ENCODE data around the gene ERFL.

ERFL gene

GRCh38 chr19:41892173-41892902 is 35.9 kb downstream of the ERFL start:
- Histone ChIP-seq H3K9me3 (ENCODE audit: control insufficient read depth, insufficient read depth, low read depth, low read length) (no peaks in the 10 kb centered on the region), H3K4me3 (ENCODE audit: low read depth, low read length) (no peak overlapping the region), H3K4me1 (ENCODE audit: control insufficient read depth, insufficient read depth, low read length) (no peaks in the 10 kb centered on the region), H3K27ac (ENCODE audit: extremely low read depth, low read depth, low read length) (no peak overlapping the region), H3K36me3 (ENCODE audit: control insufficient read depth in 2 of 2, insufficient read depth in 1 of 2, low read length in 2 of 2) (peaks cover 22 to 42% of the 10 kb centered on the region in 2 experiments)
- peak; percentile 75; the same call in 1 of the 2 replicates for TF ChIP-seq ZNF600 (tag by site-specific recombination; IDR thresholded peaks at IDR 0.05)
- no peak for TF ChIP-seq ZNF658 (tag by site-specific recombination; IDR thresholded peaks at IDR 0.05)
- no peak for TF ChIP-seq YY2 (tag by site-specific recombination; IDR thresholded peaks at IDR 0.05)
- ChIA-PET POLR2A (interaction anchor here (1.5 kb wide), 1 partner anchor 20 kb away, joined by 4 read pairs; no protein-coding TSS in a partner anchor), CTCF (interaction anchor here (0.8 kb wide), 1 partner anchor 19 kb away, joined by 3 read pairs; no protein-coding TSS in a partner anchor)

DNA sequence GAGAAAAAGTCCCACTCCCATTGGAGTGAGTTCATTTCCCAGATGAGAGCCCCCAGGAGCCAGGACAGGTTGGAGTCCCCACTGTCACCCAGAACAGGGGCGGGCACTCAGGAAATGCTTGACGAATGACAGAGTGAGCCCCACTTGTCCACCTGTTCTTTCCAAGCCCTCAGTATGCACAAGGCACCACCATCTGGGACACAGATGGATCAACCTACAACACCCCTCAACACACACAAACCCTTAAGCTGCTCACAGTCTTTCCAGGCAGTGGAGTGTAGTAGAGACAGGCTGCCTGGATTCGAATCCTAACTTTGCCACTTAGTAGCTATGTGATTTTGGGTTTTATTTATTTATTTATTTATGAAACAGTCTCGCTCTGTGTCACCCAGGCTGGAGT is 37.3 kb downstream of the ERFL start:
- Histone ChIP-seq H3K4me1 (ENCODE audit: control insufficient read depth, insufficient read depth, low read length) (peaks cover 2% of the 10 kb centered on the region; the same call in 1 of the 2 replicates), H3K36me3 (ENCODE audit: control insufficient read depth in 2 of 2, insufficient read depth in 1 of 2, low read length in 2 of 2) (peaks cover 20 to 39% of the 10 kb centered on the region in 2 experiments), H3K27ac (ENCODE audit: extremely low read depth, low read depth, low read length) (no peak overlapping the region), H3K9me3 (ENCODE audit: control insufficient read depth, insufficient read depth, low read depth, low read length) (no peaks in the 10 kb centered on the region), H3K4me3 (ENCODE audit: low read depth, low read length) (no peak overlapping the region)
- no peak for TF ChIP-seq ZNF175 (tag by site-specific recombination; IDR thresholded peaks at IDR 0.05)
- no peak for TF ChIP-seq ZNF416 (tag by site-specific recombination; IDR thresholded peaks at IDR 0.05)
- no peak for TF ChIP-seq FEZF1 (tag by site-specific recombination; IDR thresholded peaks at IDR 0.05)
- TF ChIP-seq ZNF157 (tag by site-specific recombination; IDR thresholded peaks at IDR 0.05), result no peak
- no peak for TF ChIP-seq KLF10 (tag by site-specific recombination; IDR thresholded peaks at IDR 0.05)
- TF ChIP-seq ZNF16 (tag by site-specific recombination; IDR thresholded peaks at IDR 0.05; ENCODE audit: low read depth), result no peak
- TF ChIP-seq ZNF350 (tag by site-specific recombination; IDR thresholded peaks at IDR 0.05), result no peak
- TF ChIP-seq ZNF561 (tag by site-specific recombination; IDR thresholded peaks at IDR 0.05; ENCODE audit: borderline replicate concordance), result no peak
- TF ChIP-seq ZNF600 (tag by site-specific recombination; IDR thresholded peaks at IDR 0.05), result no peak
- TF ChIP-seq KLF8 (tag by site-specific recombination; IDR thresholded peaks at IDR 0.05), result no peak
- TF ChIP-seq PRDM4 (tag by site-specific recombination; IDR thresholded peaks at IDR 0.05), result no peak
- no peak for TF ChIP-seq BCL11B (tag by site-specific recombination; IDR thresholded peaks at IDR 0.05; ENCODE audit: low read depth)
- TF ChIP-seq ZNF155 (tag by site-specific recombination; IDR thresholded peaks at IDR 0.05), result no peak
- TF ChIP-seq ZSCAN23 (tag by site-specific recombination; IDR thresholded peaks at IDR 0.05), result no peak
- TF ChIP-seq, protein P1, sequence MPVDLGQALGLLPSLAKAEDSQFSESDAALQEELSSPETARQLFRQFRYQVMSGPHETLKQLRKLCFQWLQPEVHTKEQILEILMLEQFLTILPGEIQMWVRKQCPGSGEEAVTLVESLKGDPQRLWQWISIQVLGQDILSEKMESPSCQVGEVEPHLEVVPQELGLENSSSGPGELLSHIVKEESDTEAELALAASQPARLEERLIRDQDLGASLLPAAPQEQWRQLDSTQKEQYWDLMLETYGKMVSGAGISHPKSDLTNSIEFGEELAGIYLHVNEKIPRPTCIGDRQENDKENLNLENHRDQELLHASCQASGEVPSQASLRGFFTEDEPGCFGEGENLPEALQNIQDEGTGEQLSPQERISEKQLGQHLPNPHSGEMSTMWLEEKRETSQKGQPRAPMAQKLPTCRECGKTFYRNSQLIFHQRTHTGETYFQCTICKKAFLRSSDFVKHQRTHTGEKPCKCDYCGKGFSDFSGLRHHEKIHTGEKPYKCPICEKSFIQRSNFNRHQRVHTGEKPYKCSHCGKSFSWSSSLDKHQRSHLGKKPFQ (tag by site-specific recombination; IDR thresholded peaks at IDR 0.05), result no peak
- TF ChIP-seq ZNF146 (tag by site-specific recombination; IDR thresholded peaks at IDR 0.05), result no peak
- no peak for TF ChIP-seq ZBTB11 (tag by site-specific recombination; conservative IDR thresholded peaks at IDR 0.05; ENCODE audit: low read depth)
- ChIA-PET POLR2A (interaction anchor here (0.6 to 1.5 kb wide), 3 partner anchors 21 to 71 kb away, joined by 4 to 5 read pairs (median 4); partner anchors contain the start of gene RABAC1), CTCF (interaction anchor here (1.3 kb wide), 1 partner anchor 9 kb away, joined by 4 read pairs; no protein-coding TSS in a partner anchor)
